ENCODE measurements around the gene OR5J2.
"Not testable (repeated sequence)": the region's sequence is repeated elsewhere in the genome, so short reads cannot be mapped to it uniquely, and the experiment has no call there.

OR5J2 gene

DNA sequence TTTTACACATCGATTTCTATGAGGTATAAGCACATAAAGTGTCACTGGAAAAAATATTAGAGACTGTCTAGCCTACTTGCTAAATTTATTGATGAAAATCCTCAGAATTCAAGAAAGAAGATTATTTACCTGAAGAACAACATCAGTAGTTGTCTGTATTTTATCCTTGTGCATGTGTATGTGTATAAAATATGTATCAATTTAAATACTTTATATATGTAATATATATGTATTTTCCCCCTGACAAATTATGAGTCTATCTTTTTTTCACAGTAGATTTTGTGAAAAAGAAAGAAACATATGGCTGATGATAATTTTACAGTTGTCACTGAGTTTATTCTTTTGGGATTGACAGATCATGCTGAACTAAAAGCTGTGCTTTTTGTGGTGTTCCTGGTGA is at the start of gene OR5J2:
Gene OR5J2, plus strand, starts transcription at position 301 of the 400 bp plus-strand sequence. Its CDS starts 0 bp downstream, at position 301.
- no peak for DNase-seq (ENCODE audit: low spot score)

DNA sequence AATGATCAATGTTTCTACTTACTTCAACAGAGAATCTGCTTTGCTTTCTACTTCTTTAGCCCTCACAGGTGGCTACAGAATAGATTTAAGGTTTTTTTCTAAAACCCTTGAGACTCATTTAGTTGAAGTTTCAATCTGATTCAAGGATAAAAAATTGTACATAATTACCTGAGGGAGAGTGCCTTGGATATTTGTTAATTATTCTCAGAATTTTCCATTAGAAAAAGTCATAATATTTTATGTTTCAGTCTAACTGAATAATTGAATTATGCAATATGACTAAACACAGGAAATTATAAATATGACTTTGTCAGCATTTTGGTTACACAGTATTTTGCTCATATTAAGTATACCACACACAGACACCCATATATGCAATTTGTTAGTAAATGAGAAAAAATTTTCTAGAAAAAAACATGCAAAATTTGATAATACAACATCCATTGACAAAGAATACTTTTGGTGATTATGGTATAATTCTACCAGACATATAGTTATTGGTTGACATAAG is 36.2 kb upstream of the OR5J2 start, which contains the start of gene OR8J3:
Gene OR8J3, minus strand, starts transcription at position 51 of the 511 bp plus-strand sequence. CDS start 2,483 bp downstream, outside the sequence.
- DNase-seq (ENCODE audit: low spot score): no peak

- not testable (repeated sequence) for DNase-seq (ENCODE audit: low spot score)
These were observed 32.7 kb upstream of the OR5J2 start for GRCh38 chr11:56143681-56144080.

DNA sequence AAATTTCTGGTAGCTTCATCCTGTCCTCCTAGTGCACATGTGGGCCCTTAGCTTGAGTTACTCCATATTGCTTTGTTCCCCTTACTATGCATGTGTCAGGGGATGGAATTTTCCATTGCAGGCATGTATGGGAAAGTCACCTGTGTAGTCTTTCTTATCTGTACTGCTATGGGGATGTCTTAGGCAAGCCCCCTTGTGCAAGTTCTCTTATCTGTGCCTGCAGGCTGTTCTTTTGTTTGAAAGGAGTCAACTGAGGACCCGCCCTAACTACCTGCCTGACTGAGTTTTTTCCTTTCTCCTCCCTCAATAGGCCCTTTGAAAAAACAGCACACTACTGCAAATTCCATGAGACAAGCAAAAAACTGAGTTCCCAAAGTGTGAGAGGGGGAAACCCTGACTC is 25.0 kb upstream of the OR5J2 start:
- no peak for DNase-seq (ENCODE audit: low spot score)

- no peak for DNase-seq (ENCODE audit: low spot score)
These were observed 24.1 kb upstream of the OR5J2 start for GRCh38 chr11:56152333-56152732.

GRCh38 chr11:56160217-56160616 is 16.2 kb upstream of the OR5J2 start, which contains the start of gene OR8K5:
Gene OR8K5, minus strand, starts transcription at chr11:56160317. Its CDS starts 0 bp downstream, at chr11:56160317.
- DNase-seq (ENCODE audit: low spot score): no peak

DNA sequence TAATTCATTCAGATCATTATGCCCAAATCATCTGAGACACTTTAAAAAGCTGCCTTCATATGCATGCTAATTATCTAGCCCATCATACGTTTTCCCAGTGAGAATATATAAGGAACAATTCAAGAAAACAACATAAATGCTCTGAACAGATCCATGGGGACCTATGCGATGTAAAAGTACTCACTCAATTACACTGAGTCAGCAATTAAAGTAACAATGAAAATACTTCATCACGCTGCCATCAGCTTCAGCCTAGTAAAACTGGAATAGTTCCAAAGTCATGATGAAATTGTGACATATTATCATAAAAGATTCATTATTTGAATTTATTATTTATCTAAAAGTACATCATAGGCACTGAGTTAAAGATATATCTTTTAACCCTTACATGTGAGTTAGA is 12.6 kb upstream of the OR5J2 start:
- no peak for DNase-seq (ENCODE audit: low spot score)

GRCh38 chr11:56172256-56172830 is 4.1 kb upstream of the OR5J2 start:
- DNase-seq (ENCODE audit: low spot score): no peak

GRCh38 chr11:56183459-56183858 is 7.0 kb downstream of the OR5J2 start:
- DNase-seq (ENCODE audit: low spot score): no peak

DNA sequence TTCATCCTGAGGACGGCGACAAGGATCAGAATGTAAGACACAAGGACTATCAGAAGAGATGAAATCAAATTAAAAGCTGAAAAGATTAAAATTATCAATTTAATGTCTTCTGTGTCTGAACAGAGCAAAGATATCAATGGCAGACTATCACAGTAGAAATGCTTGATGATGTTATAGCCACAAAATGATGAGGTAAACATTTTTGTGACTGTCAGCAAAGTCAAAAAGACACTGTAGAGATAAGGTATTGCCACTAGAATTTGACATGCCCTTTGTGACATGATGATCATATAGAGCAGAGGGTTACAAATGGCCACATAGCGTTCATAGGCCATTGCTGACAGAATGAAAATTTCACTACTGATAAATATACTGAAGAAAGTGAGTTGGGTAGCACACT is 12.2 kb downstream of the OR5J2 start:
- DNase-seq (ENCODE audit: low spot score): no peak

DNA sequence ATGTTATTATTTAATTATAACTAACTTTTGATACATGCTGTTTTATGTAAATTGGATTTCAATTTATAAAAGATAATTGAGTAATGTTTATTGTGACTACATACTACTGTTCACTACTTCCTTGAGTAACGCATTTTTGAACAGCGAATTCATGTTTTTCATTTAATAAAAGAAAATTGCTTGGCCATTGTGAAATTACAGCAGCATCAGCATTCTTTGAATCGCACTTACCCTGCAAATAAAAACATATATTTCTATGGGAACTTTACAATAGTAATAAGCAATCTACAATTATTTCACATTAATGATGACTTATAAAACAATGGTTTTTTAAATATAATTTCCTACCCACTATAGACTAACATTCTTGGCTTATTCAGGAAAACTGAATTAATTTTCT is 20.3 kb downstream of the OR5J2 start:
- no peak for DNase-seq (ENCODE audit: low spot score)

- no peak for DNase-seq (ENCODE audit: low spot score)
These were observed 20.9 kb downstream of the OR5J2 start for GRCh38 chr11:56197367-56197766.

DNA sequence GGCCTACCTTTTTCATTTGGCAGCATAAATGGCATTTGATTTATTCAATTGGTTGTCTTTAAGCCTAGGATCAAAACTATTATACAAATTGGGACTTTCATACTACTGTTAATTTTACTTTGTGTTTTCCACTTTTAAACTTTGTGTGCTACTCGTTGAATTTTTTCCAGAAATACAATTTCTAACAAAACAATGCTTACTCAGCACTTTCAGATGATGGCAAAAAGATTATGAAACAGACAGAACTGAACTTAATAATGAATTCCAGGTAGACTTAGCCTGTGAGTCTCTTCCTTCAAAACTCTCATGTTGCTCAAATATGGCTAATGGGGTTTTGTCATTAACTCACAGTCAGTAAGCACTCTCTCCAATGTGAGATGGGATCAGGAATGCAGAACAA is 31.4 kb downstream of the OR5J2 start:
- no peak for DNase-seq (ENCODE audit: low spot score)

DNA sequence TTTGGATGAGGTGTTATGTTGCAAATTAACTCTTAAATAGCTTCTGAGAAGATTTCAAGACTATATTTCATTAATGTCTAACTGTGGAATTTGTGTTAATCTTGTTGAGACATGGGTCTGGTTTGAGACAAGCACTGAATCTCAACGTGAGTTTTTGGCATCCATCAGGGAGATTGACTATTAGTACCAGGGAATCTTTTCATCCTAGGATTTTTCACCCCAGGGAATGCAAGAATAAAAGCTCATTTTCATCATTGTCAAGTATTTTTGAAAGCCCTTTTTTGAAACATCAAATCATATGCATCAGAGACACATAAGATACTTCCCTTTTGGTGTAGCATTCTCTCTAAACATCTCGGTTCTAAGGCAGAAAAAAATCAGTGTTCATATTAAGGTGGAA is 38.1 kb downstream of the OR5J2 start:
- DNase-seq (ENCODE audit: low spot score): no peak

DNA sequence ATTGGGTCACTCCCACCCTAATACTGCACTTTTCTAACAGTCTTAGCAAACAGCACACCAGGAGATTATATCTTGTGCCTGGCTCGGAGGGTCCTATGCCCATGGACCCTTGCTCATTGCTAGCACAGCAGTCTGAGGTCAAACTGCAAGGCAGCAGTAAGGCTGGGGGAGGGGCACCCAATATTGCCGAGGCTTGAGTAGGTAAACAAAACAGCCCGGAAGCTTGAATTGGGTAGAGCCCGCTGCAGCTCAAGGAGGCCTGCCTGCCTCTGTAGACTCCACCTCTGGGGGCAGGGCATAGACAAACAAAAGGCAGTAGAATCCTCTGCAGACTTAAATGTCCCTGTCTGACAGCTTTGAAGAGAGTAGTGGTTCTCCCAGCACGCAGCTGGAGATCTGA is 43.3 kb downstream of the OR5J2 start:
- DNase-seq (ENCODE audit: low spot score): not testable (repeated sequence)

Measured in left forelimb (tissue), 1 donor.